Measurements from ENCODE around the gene SDC1.

DNA sequence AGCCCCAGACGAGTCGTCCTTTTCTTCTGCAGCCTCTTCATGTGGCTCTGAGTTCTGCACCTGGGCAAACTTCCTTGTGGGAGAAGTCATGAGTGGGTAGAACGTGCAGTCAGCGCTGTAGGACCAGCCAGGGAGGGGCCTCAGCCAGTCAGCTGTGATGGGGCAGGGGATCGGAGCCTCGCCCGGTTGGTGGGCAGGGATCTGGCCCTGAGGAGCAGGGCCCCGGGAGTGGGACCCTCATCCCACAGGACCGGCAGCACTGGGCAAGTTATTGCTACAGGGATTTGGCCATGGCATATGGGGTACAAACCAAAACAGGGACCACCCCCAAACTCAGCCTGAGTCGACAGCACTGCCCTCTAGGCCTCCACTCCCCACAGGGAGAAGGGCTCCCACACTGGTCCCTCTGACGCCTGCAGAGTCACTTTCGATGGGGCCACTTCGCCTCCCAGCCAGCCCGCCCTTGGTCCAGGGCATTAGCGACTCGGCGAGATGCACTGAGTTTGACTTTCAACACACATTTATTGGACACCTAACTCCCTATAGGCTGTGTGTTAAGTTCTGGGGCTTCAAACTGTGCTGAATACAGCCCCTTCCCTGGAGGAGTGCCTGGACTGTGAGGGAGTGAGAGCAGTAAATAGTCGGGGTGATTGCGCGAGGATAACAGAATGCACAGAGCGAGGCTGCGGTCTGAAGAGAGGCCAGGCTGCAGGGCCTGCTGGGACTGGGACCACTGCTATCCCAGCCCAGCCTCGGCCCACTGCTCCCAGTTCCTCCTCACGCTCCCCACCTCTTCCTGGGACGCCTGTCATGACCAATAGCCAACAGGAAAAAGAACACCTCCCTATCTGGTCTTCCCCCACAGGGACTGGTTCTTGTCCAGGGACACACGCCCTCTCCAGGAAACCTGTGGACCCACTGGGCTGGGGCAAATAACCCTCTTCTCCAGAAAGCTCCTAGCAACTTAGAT, 55.9 kb downstream of the SDC1 start:
- TF ChIP-seq, protein P1, sequence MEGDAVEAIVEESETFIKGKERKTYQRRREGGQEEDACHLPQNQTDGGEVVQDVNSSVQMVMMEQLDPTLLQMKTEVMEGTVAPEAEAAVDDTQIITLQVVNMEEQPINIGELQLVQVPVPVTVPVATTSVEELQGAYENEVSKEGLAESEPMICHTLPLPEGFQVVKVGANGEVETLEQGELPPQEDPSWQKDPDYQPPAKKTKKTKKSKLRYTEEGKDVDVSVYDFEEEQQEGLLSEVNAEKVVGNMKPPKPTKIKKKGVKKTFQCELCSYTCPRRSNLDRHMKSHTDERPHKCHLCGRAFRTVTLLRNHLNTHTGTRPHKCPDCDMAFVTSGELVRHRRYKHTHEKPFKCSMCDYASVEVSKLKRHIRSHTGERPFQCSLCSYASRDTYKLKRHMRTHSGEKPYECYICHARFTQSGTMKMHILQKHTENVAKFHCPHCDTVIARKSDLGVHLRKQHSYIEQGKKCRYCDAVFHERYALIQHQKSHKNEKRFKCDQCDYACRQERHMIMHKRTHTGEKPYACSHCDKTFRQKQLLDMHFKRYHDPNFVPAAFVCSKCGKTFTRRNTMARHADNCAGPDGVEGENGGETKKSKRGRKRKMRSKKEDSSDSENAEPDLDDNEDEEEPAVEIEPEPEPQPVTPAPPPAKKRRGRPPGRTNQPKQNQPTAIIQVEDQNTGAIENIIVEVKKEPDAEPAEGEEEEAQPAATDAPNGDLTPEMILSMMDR (IDR thresholded peaks at IDR 0.05; ENCODE audit: insufficient read depth, low read depth, low read length): no peak
- no peak for TF ChIP-seq EZH2 (IDR thresholded peaks at IDR 0.05; ENCODE audit: insufficient read depth, low read length)

Measured in astrocyte (in vitro differentiated cells and primary cell).